ES-I3 (cell line): ENCODE results near the gene TCF7L1.
A peak's percentile ranks its signal among the peaks of the same experiment; 100 is the strongest.

Source experiments
- H3K36me3 ChIP-seq: 2 replicates; pipeline ENCODE4 v1.6.1; 2013; ENCODE audit warnings: mild to moderate bottlenecking, low read length, control low read depth, moderate library complexity; ENCODE audit not compliant: insufficient read depth
- H3K4me1 ChIP-seq: 2 replicates; pipeline ENCODE4 v1.6.1; 2013; ENCODE audit warnings: mild to moderate bottlenecking, control low read depth, low read length; ENCODE audit not compliant: insufficient read depth
- H3K9ac ChIP-seq: 2 replicates; pipeline ENCODE4 v1.6.1; 2013; ENCODE audit warnings: low read depth, mild to moderate bottlenecking, low read length, moderate library complexity
- H3K9me3 ChIP-seq: 2 replicates; pipeline ENCODE4 v1.6.1; 2013; ENCODE audit warnings: mild to moderate bottlenecking, low read length, moderate library complexity; ENCODE audit not compliant: control insufficient read depth, insufficient read depth

Gene TCF7L1

GRCh38 chr2:85222792-85223191 is 89.6 kb downstream of the TCF7L1 start:
- Histone ChIP-seq H3K36me3 (no peaks in the 10 kb centered on the region), H3K9me3 (no peaks in the 10 kb centered on the region), H3K9ac (no peak overlapping the region), H3K4me1 (peaks cover 10% of the 10 kb centered on the region; the same call in 1 of the 2 replicates)

GRCh38 chr2:85226783-85227182 is 93.6 kb downstream of the TCF7L1 start:
- Histone ChIP-seq H3K36me3 (no peaks in the 10 kb centered on the region), H3K9ac (no peak overlapping the region), H3K9me3 (no peaks in the 10 kb centered on the region), H3K4me1 (peaks cover 12% of the 10 kb centered on the region)

- Histone ChIP-seq H3K9ac (no peak overlapping the region), H3K9me3 (no peaks in the 10 kb centered on the region), H3K36me3 (no peaks in the 10 kb centered on the region), H3K4me1 (peaks cover 28% of the 10 kb centered on the region)
Observed at GRCh38 chr2:85230679-85231467, 97.7 kb downstream of the TCF7L1 start.

GRCh38 chr2:85231468-85231805 is 98.2 kb downstream of the TCF7L1 start:
- Histone ChIP-seq H3K9me3 (no peaks in the 10 kb centered on the region), H3K36me3 (no peaks in the 10 kb centered on the region), H3K9ac (no peak overlapping the region), H3K4me1 (peaks cover 28% of the 10 kb centered on the region)

DNA sequence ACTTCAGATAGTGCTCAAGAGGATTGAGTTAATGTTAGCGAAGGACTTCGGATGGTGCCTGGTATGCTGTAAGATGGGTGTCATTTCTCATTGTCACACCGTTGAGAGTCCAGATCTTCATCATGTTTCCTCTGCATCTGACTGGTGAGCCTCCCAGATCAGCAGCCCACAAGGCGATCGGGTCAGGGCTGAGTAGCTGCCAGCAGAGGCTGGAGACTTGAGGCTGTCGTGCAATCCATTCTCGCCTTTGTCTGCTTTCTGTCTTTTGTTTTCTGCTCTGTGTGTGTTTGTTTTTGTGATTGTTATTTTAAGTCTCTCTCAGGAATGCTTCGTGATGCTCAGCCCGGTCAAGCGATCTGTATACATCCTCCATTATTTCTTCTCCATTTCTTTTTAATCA is 98.8 kb downstream of the TCF7L1 start:
- Histone ChIP-seq H3K4me1 (peaks cover 32% of the 10 kb centered on the region), H3K9ac (no peak overlapping the region), H3K9me3 (no peaks in the 10 kb centered on the region), H3K36me3 (no peaks in the 10 kb centered on the region)

DNA sequence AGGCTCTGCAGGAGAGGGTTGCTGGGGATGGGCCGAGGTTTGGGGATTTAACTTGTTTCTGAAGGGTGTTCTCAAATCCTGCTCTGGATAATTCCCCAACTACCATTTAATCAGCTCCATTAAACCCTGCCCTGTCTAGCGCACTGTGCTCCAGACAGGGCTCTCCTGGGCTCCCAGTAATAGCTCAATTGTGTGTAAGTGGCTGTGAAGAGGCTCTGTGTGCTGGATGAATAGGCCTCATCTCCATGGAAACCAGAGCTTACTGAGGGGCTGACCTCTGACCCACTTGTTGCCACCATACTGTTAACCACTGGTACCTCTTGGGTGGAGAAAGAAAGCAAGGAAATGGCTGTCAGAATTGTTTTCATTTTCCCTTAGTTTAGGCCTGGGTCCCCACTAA is 101.7 kb downstream of the TCF7L1 start:
- Histone ChIP-seq H3K9ac (no peak overlapping the region), H3K9me3 (no peaks in the 10 kb centered on the region), H3K36me3 (no peaks in the 10 kb centered on the region), H3K4me1 (peaks cover 38% of the 10 kb centered on the region)

DNA sequence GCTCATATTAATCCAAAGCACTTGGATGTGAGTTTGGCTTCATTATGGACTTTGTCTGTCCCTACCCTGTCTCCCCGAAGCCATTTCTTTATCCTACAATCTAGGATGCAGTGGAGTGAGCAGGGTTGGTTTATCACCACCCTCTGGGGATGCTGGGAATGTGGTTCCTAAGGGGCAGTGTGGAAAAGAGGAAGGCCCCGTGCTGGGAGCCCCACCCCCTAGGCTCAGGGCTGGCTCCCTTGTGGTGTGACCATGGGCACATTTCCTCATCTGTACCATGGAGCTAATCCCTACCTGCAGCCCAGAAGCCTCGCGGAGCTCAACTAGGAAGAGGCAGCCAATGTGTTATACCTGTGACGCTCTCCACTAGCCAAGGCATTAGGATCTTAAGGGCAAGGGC is 102.1 kb downstream of the TCF7L1 start:
- Histone ChIP-seq H3K9ac (no peak overlapping the region), H3K36me3 (no peaks in the 10 kb centered on the region), H3K9me3 (no peaks in the 10 kb centered on the region), H3K4me1 (peaks cover 38% of the 10 kb centered on the region)

DNA sequence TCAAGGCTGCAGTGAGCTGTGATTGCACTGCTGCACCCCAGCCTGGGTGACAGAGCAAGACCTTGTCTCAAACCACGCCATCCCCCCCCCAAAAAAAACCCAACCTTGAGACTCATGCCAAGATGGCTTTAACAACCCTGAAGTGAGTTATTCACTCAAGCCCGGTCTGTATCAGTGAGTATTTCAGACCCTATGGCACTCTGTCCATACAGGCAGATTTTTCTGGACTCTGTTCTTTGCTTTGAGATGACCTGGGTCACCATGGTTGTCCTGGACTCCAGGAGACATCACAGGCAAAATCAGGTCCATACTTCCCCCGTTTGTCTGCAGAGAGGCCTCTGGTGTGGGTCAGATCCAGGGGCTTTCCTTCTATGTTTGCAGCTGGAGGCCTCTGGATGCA is 102.9 kb downstream of the TCF7L1 start:
- H3K4me1 ChIP-seq: peaks cover 33% of the 10 kb centered on the region
- no peaks in the 10 kb centered on the region for H3K9me3 ChIP-seq
- no peaks in the 10 kb centered on the region for H3K36me3 ChIP-seq
- H3K9ac ChIP-seq: no peak overlapping the region

DNA sequence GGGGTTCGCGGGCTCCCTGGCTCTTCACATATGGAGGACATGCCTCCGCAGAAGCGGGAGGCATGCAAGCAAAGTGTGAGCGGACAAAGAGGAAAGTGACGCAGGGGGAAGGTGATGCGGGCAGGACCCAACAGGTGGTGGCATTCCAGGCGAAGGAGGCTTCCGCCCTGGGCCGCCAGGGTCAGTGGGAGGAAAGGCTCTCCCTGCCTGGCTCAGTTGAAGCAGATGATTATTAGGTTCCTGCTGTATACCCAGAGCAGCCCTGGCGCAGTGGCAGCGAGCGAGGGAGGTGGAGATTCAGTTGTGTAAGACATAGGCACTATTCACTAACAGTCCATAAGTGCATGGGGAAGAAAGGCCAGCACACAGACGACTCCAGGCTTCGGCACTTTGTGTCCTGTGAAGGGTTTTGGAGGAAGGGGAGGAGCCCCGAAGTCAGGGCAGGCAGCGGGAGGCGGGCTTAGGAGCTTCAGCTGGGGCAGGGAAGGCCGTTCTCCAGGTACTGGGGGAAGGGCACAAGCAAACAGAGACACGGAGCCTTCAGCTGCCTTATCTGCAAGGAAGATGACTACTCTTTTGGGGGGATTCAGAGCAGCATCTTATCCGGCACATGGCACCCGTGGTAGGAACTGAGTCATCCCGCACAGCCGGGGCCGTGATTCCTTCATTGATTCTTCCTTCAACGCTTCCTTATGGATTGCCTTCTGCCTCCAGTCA is 104.8 kb downstream of the TCF7L1 start:
- Histone ChIP-seq H3K9me3 (no peaks in the 10 kb centered on the region), H3K9ac (peak overlapping the region; percentile 41), H3K36me3 (no peaks in the 10 kb centered on the region; the same call in 1 of the 2 replicates), H3K4me1 (peaks cover 21% of the 10 kb centered on the region)

DNA sequence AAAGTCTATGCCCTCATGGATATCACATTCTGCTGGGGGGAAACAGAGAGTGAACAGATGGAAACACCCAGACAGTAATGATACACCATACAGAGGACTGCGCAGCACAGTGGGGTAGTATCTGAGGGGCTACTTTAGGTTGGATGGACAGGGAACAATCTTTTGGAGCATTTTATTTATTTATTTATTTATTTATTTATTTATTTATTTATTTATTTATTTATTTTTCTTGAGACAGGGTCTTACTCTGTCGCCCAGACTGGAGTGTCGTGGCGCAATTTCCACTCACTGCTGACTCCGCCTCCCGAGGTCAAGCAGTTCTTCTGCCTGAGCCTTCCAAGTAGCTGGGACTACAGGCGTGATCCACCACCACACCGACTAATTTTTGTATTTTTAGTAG is 105.4 kb downstream of the TCF7L1 start:
- Histone ChIP-seq H3K4me1 (peaks cover 27% of the 10 kb centered on the region), H3K36me3 (no peaks in the 10 kb centered on the region; the same call in 1 of the 2 replicates), H3K9me3 (no peaks in the 10 kb centered on the region), H3K9ac (peak overlapping the region; percentile 41; the same call in 1 of the 2 replicates)

- Histone ChIP-seq H3K36me3 (no peaks in the 10 kb centered on the region; the same call in 1 of the 2 replicates), H3K9me3 (no peaks in the 10 kb centered on the region), H3K9ac (no peak overlapping the region), H3K4me1 (peaks cover 27% of the 10 kb centered on the region)
Observed at GRCh38 chr2:85239102-85239501, 105.9 kb downstream of the TCF7L1 start.

DNA sequence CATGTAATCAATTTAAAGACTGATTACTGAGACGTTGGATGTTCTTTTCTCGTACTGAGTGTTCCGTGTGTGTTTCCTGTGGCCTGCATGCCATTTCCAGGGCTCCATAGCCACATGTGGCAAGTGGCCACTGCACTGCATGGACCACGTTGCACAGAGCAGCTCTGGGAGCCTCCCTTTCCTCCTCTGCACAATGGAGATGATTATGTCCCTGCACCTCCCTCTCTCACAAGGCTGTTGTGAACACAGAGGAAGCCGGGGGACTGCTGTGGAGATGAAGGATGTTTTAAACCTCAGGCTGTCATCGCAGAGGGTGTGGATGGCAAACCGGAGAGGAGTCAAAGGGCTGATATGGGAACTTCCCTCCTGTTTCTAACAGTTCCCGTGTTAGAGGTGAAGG is 106.9 kb downstream of the TCF7L1 start:
- Histone ChIP-seq H3K36me3 (no peaks in the 10 kb centered on the region; the same call in 1 of the 2 replicates), H3K4me1 (peaks cover 21% of the 10 kb centered on the region), H3K9ac (no peak overlapping the region), H3K9me3 (no peaks in the 10 kb centered on the region)

GRCh38 chr2:85242321-85242720 is 109.1 kb downstream of the TCF7L1 start:
- Histone ChIP-seq H3K4me1 (peaks cover 18% of the 10 kb centered on the region), H3K36me3 (no peaks in the 10 kb centered on the region; the same call in 1 of the 2 replicates), H3K9me3 (no peaks in the 10 kb centered on the region), H3K9ac (no peak overlapping the region)

GRCh38 chr2:85243101-85244072 is 110.2 kb downstream of the TCF7L1 start:
- Histone ChIP-seq H3K9ac (no peak overlapping the region), H3K9me3 (no peaks in the 10 kb centered on the region), H3K36me3 (no peaks in the 10 kb centered on the region; the same call in 1 of the 2 replicates), H3K4me1 (peaks cover 27% of the 10 kb centered on the region)
